Astrocyte (in vitro differentiated cells and primary cell): ENCODE data around the gene NAV1. TPM values are rescaled to one million over a fixed set of nuclear protein-coding genes. Genes with fewer than 3 reads are reported as not detected.
A peak's percentile ranks its signal among the peaks of the same experiment; 100 is the strongest.

ENCODE experiments used
- DNase-seq: peaks from one replicate; pipeline ENCODE4 v3.0.0-alpha.2; 2010; ENCODE audit warnings: low read depth
- FAIRE-seq: peaks from 2 replicates; lab custom pipeline; 2011; peaks lifted over from hg19 to GRCh38; lab: Jason Lieb, UNC
- H2AFZ ChIP-seq: 2 replicates; pipeline ENCODE4 v1.6.0; 2012; ENCODE audit warnings: low read depth, low read length, inconsistent platforms
- H3K27ac ChIP-seq: 2 replicates; pipeline ENCODE4 v1.5.1; 2011; ENCODE audit warnings: low read depth, low read length, inconsistent platforms
- H3K27me3 ChIP-seq: 2 replicates; pipeline ENCODE4 v1.6.0; 2011; ENCODE audit warnings: low read length, inconsistent platforms; ENCODE audit not compliant: insufficient read depth
- H3K36me3 ChIP-seq: 2 replicates; pipeline ENCODE4 v1.5.1; 2011; ENCODE audit warnings: low read length, inconsistent platforms; ENCODE audit not compliant: insufficient read depth
- H3K4me1 ChIP-seq: 2 replicates; pipeline ENCODE4 v1.5.1; 2011; ENCODE audit warnings: low read length, inconsistent platforms; ENCODE audit not compliant: insufficient read depth
- H3K4me2 ChIP-seq: 2 replicates; pipeline ENCODE4 v1.6.0; 2012; ENCODE audit warnings: low read length, inconsistent platforms
- H3K4me3 ChIP-seq: 2 replicates; pipeline ENCODE4 v1.5.1; 2011; ENCODE audit warnings: low read depth, mild to moderate bottlenecking, low read length, inconsistent platforms; ENCODE audit not compliant: insufficient read depth
- H3K79me2 ChIP-seq: 2 replicates; pipeline ENCODE4 v1.6.0; 2012; ENCODE audit warnings: mild to moderate bottlenecking, low read length, inconsistent platforms; ENCODE audit not compliant: insufficient read depth
- H3K9ac ChIP-seq: 2 replicates; pipeline ENCODE4 v1.6.0; 2012; ENCODE audit warnings: mild to moderate bottlenecking, low read length, inconsistent platforms
- H3K9me3 ChIP-seq: 2 replicates; pipeline ENCODE4 v1.5.1; 2012; ENCODE audit warnings: low read depth, mild to moderate bottlenecking, low read length, inconsistent platforms; ENCODE audit not compliant: insufficient read depth
- H4K20me1 ChIP-seq: 2 replicates; pipeline ENCODE4 v1.6.0; 2012; ENCODE audit warnings: low read length, inconsistent platforms; ENCODE audit not compliant: insufficient read depth
- H3K27ac Mint-ChIP-seq: one replicate; pipeline ENCODE4 v1.8.0; 2021; ENCODE audit warnings: mild to moderate bottlenecking, mixed read lengths; ENCODE audit not compliant: unreplicated experiment
- H3K27me3 Mint-ChIP-seq: one replicate; pipeline ENCODE4 v1.8.0; 2021; ENCODE audit warnings: low read depth, mixed read lengths; ENCODE audit not compliant: unreplicated experiment
- H3K36me3 Mint-ChIP-seq: one replicate; pipeline ENCODE4 v1.8.0; 2021; ENCODE audit warnings: low read depth, mixed read lengths; ENCODE audit not compliant: unreplicated experiment
- H3K4me1 Mint-ChIP-seq: one replicate; pipeline ENCODE4 v1.8.0; 2021; ENCODE audit warnings: low read depth, mixed read lengths; ENCODE audit not compliant: unreplicated experiment
- H3K4me3 Mint-ChIP-seq: one replicate; pipeline ENCODE4 v1.8.0; 2021; ENCODE audit warnings: mild to moderate bottlenecking, moderate library complexity, mixed read lengths; ENCODE audit not compliant: unreplicated experiment
- H3K9me3 Mint-ChIP-seq: one replicate; pipeline ENCODE4 v1.8.0; 2021; ENCODE audit warnings: mild to moderate bottlenecking, mixed read lengths; ENCODE audit not compliant: unreplicated experiment
- EZH2 ChIP-seq: IDR thresholded peaks from 2 replicates; pipeline ENCODE4 v1.6.1; 2012; ENCODE audit warnings: mild to moderate bottlenecking, low read length, inconsistent platforms; ENCODE audit not compliant: insufficient read depth
- total RNA-seq: library from RNA; stranded (reverse); gene quantifications from 2 replicates; pipeline ENCODE4 v1.2.1, GENCODE V29; 2021
- TF ChIP-seq, protein P1 (sequence below): IDR thresholded peaks from 2 replicates; pipeline ENCODE4 v1.5.1; 2011; ENCODE audit warnings: low read depth, mild to moderate bottlenecking, inconsistent platforms, low read length, moderate library complexity; ENCODE audit not compliant: insufficient read depth

Gene NAV1
- total RNA-seq, 1 donor from 2014 or later = 79.7 TPM

DNA sequence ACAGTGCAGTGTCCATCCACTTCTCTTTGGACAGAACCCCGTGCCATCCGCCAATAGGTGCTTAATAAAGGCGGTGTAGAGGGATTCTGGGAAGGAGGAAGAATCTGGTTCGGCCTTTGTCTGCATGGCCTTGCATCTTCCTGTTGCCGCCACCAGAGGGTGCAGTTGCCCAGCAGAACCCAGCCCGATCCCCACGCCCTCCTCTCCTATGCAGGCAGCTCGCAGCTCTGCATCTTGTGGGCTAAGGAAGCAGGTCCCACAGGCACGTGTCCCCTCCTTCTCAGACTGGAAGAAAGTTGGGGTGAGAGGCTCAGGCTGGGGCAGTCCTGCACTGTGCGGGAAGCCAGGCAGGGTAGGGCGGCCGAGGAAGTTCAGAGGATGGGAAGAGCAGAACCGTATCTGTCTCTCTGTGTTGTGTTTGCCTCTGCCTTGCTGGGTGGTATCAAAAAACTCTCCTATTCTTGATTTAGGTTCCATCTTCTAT lies 20.8 kb downstream of the NAV1 start:
- H3K36me3 ChIP-seq = no peaks in the 10 kb centered on the region
- H3K27ac ChIP-seq = no peak overlapping the region
- H3K9me3 ChIP-seq = no peaks in the 10 kb centered on the region
- no peak overlapping the region for H3K27ac Mint-ChIP-seq
- peak overlapping the region; percentile 34 for H3K9ac ChIP-seq
- DNase-seq (peak; percentile 69), FAIRE-seq (peak; percentile 26)
- peak overlapping the region; percentile 27 for H2AFZ ChIP-seq
- H3K9me3 Mint-ChIP-seq = no peaks in the 10 kb centered on the region
- peak overlapping the region; percentile 47 for H3K4me2 ChIP-seq
- no peaks in the 10 kb centered on the region for H3K27me3 Mint-ChIP-seq
- peaks cover 67% of the 10 kb centered on the region for H3K4me1 ChIP-seq
- peaks cover 2% of the 10 kb centered on the region for H3K36me3 Mint-ChIP-seq
- H4K20me1 ChIP-seq = peaks cover 3% of the 10 kb centered on the region
- no peaks in the 10 kb centered on the region for H3K27me3 ChIP-seq
- no peak overlapping the region for H3K4me3 ChIP-seq
- peaks cover 49% of the 10 kb centered on the region for H3K4me1 Mint-ChIP-seq
- peaks cover 83% of the 10 kb centered on the region for H3K79me2 ChIP-seq
- H3K4me3 Mint-ChIP-seq = peak overlapping the region; percentile 34
- TF ChIP-seq, protein P1, sequence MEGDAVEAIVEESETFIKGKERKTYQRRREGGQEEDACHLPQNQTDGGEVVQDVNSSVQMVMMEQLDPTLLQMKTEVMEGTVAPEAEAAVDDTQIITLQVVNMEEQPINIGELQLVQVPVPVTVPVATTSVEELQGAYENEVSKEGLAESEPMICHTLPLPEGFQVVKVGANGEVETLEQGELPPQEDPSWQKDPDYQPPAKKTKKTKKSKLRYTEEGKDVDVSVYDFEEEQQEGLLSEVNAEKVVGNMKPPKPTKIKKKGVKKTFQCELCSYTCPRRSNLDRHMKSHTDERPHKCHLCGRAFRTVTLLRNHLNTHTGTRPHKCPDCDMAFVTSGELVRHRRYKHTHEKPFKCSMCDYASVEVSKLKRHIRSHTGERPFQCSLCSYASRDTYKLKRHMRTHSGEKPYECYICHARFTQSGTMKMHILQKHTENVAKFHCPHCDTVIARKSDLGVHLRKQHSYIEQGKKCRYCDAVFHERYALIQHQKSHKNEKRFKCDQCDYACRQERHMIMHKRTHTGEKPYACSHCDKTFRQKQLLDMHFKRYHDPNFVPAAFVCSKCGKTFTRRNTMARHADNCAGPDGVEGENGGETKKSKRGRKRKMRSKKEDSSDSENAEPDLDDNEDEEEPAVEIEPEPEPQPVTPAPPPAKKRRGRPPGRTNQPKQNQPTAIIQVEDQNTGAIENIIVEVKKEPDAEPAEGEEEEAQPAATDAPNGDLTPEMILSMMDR = peak; percentile 95
- TF ChIP-seq EZH2 = no peak

DNA sequence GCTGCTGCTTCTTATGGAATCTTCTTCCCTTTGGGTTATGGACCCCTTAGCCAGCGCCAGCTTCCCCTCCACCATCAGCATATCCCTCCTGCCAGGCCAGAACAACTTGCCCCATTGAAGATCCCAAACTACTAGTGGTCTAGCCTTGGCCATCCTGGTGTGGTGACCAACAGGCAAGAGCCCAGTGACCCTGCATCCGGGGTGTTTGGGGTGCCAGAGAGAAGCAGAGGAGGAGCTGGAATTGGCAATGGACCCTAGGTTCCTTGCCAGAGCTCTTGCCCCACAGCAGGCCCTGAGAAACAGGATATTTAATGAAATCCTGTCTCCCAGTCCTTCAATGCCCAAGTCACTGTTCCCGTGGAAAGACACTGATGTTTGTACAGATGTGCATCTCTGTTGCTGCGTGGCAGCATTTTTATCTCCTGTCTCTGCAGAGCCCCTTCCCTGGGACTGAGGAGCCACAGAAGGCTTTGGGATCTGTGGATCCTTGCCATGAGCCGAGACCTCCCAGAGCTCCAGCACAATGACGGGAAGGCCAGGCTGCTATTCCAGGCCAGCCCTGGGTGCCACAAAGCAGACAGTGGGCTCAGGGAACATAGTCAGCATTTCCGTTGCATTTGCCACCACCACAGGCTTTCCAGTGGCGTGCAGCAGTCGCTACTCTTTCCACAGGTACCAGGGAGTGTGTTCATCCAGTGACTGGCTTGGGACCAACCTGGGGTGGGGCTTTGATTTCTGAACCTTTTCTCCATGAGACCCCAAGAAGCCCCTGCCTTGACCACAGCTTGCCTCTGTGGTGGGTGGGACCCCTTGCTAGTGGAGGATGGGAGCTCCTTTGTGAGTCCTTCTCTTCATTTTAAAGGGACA lies 21.6 kb downstream of the NAV1 start:
- Mint-ChIP-seq H3K9me3 (no peaks in the 10 kb centered on the region), H3K36me3 (peaks cover 2% of the 10 kb centered on the region), H3K27ac (no peak overlapping the region), H3K27me3 (no peaks in the 10 kb centered on the region), H3K4me3 (no peak overlapping the region), H3K4me1 (peaks cover 45% of the 10 kb centered on the region)
- H3K79me2 ChIP-seq = peaks cover 83% of the 10 kb centered on the region
- H4K20me1 ChIP-seq = peaks cover 3% of the 10 kb centered on the region
- no peak overlapping the region for H3K9ac ChIP-seq
- H3K36me3 ChIP-seq = no peaks in the 10 kb centered on the region
- H3K9me3 ChIP-seq = no peaks in the 10 kb centered on the region
- H2AFZ ChIP-seq = no peak overlapping the region
- H3K27me3 ChIP-seq = no peaks in the 10 kb centered on the region
- FAIRE-seq (no peak), DNase-seq (no peak)
- TF ChIP-seq, protein P1 = no peak
- no peak for TF ChIP-seq EZH2
- no peak overlapping the region for H3K4me2 ChIP-seq
- H3K4me1 ChIP-seq = peaks cover 75% of the 10 kb centered on the region
- H3K4me3 ChIP-seq = no peak overlapping the region
- H3K27ac ChIP-seq = peak overlapping the region; percentile 93

GRCh38 chr1:201561195-201561564 lies 22.3 kb downstream of the NAV1 start:
- peak overlapping the region; percentile 93 for H3K27ac ChIP-seq
- DNase-seq = no peak
- Mint-ChIP-seq H3K4me3 (peak overlapping the region; percentile 20), H3K27ac (peak overlapping the region; percentile 69), H3K27me3 (no peaks in the 10 kb centered on the region), H3K36me3 (peaks cover 2% of the 10 kb centered on the region), H3K9me3 (no peaks in the 10 kb centered on the region), H3K4me1 (peaks cover 48% of the 10 kb centered on the region)
- H3K36me3 ChIP-seq = no peaks in the 10 kb centered on the region
- no peaks in the 10 kb centered on the region for H3K27me3 ChIP-seq
- peaks cover 79% of the 10 kb centered on the region for H3K4me1 ChIP-seq
- no peak for FAIRE-seq
- peaks cover 3% of the 10 kb centered on the region for H4K20me1 ChIP-seq
- no peak overlapping the region for H3K9ac ChIP-seq
- no peak overlapping the region for H2AFZ ChIP-seq
- peak overlapping the region; percentile 74 for H3K4me2 ChIP-seq
- no peaks in the 10 kb centered on the region for H3K9me3 ChIP-seq
- TF ChIP-seq EZH2 = no peak
- TF ChIP-seq, protein P1 = no peak
- no peak overlapping the region for H3K4me3 ChIP-seq
- peaks cover 84% of the 10 kb centered on the region for H3K79me2 ChIP-seq
